Neural progenitor cell (in vitro differentiated cells): ENCODE data around the gene GTF3C4. TPM values are rescaled to one million over a fixed set of nuclear protein-coding genes. Genes with fewer than 3 reads are reported as not detected.

ENCODE experiments used
- DNase-seq: peaks from one replicate; pipeline ENCODE4 v3.0.0-alpha.2; 2016; ENCODE audit warnings: low spot score
- H2AFZ ChIP-seq: fragments of 200-600 bp; sonication (generic); replicated peaks from 2 replicates; pipeline ENCODE4 v1.6.1; 2016; ENCODE audit warnings: antibody characterized with exemption
- H3F3A ChIP-seq: fragments of 200-600 bp; sonication (generic); 2 replicates; pipeline ENCODE4 v1.6.1; 2016; ENCODE audit warnings: antibody characterized with exemption, low read depth
- H3K27ac ChIP-seq: fragments of 200-600 bp; sonication (generic); 2 replicates; pipeline ENCODE4 v1.5.1; 2016; ENCODE audit warnings: mild to moderate bottlenecking
- H3K27me3 ChIP-seq: fragments of 200-600 bp; sonication (generic); 2 replicates; pipeline ENCODE4 v1.6.1; 2016; ENCODE audit warnings: mild to moderate bottlenecking, moderate library complexity
- H3K36me3 ChIP-seq: fragments of 200-600 bp; sonication (generic); 2 replicates; pipeline ENCODE4 v1.5.1; 2016
- H3K4me1 ChIP-seq: fragments of 200-600 bp; sonication (generic); 2 replicates; pipeline ENCODE4 v1.6.1; 2016; ENCODE audit warnings: mixed run types
- H3K4me2 ChIP-seq: fragments of 200-600 bp; sonication (generic); 2 replicates; pipeline ENCODE4 v1.6.1; 2016
- H3K4me3 ChIP-seq: fragments of 200-600 bp; sonication (generic); 2 replicates; pipeline ENCODE4 v1.5.1; 2016
- H3K79me2 ChIP-seq: fragments of 200-600 bp; sonication (generic); 2 replicates; pipeline ENCODE4 v1.6.1; 2016; ENCODE audit warnings: low read depth
- H3K9ac ChIP-seq: fragments of 200-600 bp; sonication (generic); 2 replicates; pipeline ENCODE4 v1.6.1; 2016
- H3K9me3 ChIP-seq: fragments of 200-600 bp; sonication (generic); 2 replicates; pipeline ENCODE4 v1.5.1; 2016; ENCODE audit warnings: low read depth
- H4K20me1 ChIP-seq: fragments of 200-600 bp; sonication (generic); 2 replicates; pipeline ENCODE4 v1.6.1; 2016; ENCODE audit warnings: low read depth
- H3K27ac Mint-ChIP-seq: 3 replicates; pipeline ENCODE4 v1.8.0; 2021; ENCODE audit warnings: mixed read lengths
- H3K27me3 Mint-ChIP-seq: 2 replicates; pipeline ENCODE4 v1.8.0; 2022; ENCODE audit warnings: low read depth, mild to moderate bottlenecking, inconsistent platforms, moderate library complexity, mixed read lengths; ENCODE audit not compliant: insufficient read depth
- H3K36me3 Mint-ChIP-seq: 3 replicates; pipeline ENCODE4 v1.8.0; 2021; ENCODE audit warnings: mixed read lengths
- H3K4me1 Mint-ChIP-seq: 3 replicates; pipeline ENCODE4 v1.8.0; 2021; ENCODE audit warnings: mixed read lengths
- H3K4me3 Mint-ChIP-seq: 3 replicates; pipeline ENCODE4 v1.8.0; 2021; ENCODE audit warnings: mild to moderate bottlenecking, moderate library complexity, mixed read lengths
- H3K9me3 Mint-ChIP-seq: 3 replicates; pipeline ENCODE4 v1.8.0; 2020; ENCODE audit warnings: mixed read lengths
- EZH2 ChIP-seq: fragments of 200-600 bp; sonication (generic); IDR thresholded peaks from 2 replicates; pipeline ENCODE4 v1.6.1; 2017; ENCODE audit warnings: antibody characterized with exemption, mild to moderate bottlenecking, moderate library complexity
- EZH2phosphoT487 ChIP-seq: fragments of 200-600 bp; sonication (generic); IDR thresholded peaks from 2 replicates; pipeline ENCODE4 v1.6.1; 2017; ENCODE audit warnings: antibody characterized with exemption
- total RNA-seq: library from RNA; depleted of rRNA; stranded (reverse); fragments of >200 nt; gene quantifications from 2 replicates; pipeline ENCODE4 v1.2.3, GENCODE V29; 2015; ENCODE audit warnings: low replicate concordance
- TF ChIP-seq, protein P1 (sequence below): fragments of 200-600 bp; sonication (generic); IDR thresholded peaks from 2 replicates; pipeline ENCODE4 v1.5.1; 2017; ENCODE audit warnings: antibody characterized with exemption, mild to moderate bottlenecking

The GTF3C4 gene
- total RNA-seq, 1 donor from 2014 or later = 31.4 TPM

DNA sequence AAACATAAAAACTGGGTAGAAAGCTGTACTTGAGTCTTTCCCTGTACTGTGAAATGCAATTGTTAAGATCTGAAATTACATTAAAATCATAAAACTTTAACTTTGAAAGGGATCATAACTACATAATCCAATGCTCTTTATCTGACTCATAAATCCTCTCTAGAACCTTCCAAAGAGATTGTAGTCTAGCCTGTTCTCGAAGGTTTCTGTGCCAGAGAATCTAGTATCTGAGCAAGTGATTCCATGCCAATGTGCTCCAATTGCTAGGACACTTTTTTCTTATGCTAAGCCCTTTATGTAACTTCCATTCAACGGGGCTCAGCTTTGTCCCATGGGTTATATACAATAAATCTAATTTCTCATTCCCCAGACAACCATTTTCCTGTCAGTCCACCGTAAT lies 21.6 kb upstream of the GTF3C4 start:
- DNase-seq = no peak
- H3K4me1 ChIP-seq = no peaks in the 10 kb centered on the region
- no peaks in the 10 kb centered on the region for H3K9me3 Mint-ChIP-seq
- H3K9me3 ChIP-seq = no peaks in the 10 kb centered on the region
- no peak overlapping the region for H3K4me3 Mint-ChIP-seq
- peaks cover 4% of the 10 kb centered on the region for H3F3A ChIP-seq
- no peak overlapping the region for H3K27ac ChIP-seq
- H3K9ac ChIP-seq = no peak overlapping the region
- no peak overlapping the region for H2AFZ ChIP-seq
- H3K36me3 Mint-ChIP-seq = peaks cover 29% of the 10 kb centered on the region
- TF ChIP-seq EZH2 (no peak), EZH2phosphoT487 (no peak)
- TF ChIP-seq, protein P1, sequence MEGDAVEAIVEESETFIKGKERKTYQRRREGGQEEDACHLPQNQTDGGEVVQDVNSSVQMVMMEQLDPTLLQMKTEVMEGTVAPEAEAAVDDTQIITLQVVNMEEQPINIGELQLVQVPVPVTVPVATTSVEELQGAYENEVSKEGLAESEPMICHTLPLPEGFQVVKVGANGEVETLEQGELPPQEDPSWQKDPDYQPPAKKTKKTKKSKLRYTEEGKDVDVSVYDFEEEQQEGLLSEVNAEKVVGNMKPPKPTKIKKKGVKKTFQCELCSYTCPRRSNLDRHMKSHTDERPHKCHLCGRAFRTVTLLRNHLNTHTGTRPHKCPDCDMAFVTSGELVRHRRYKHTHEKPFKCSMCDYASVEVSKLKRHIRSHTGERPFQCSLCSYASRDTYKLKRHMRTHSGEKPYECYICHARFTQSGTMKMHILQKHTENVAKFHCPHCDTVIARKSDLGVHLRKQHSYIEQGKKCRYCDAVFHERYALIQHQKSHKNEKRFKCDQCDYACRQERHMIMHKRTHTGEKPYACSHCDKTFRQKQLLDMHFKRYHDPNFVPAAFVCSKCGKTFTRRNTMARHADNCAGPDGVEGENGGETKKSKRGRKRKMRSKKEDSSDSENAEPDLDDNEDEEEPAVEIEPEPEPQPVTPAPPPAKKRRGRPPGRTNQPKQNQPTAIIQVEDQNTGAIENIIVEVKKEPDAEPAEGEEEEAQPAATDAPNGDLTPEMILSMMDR = no peak
- H3K4me3 ChIP-seq = no peak overlapping the region
- no peak overlapping the region for H3K4me2 ChIP-seq
- H3K27me3 Mint-ChIP-seq = no peaks in the 10 kb centered on the region
- no peaks in the 10 kb centered on the region for H3K79me2 ChIP-seq
- H4K20me1 ChIP-seq = peaks cover 6% of the 10 kb centered on the region
- H3K4me1 Mint-ChIP-seq = peaks cover 3% of the 10 kb centered on the region
- no peaks in the 10 kb centered on the region for H3K27me3 ChIP-seq
- no peak overlapping the region for H3K27ac Mint-ChIP-seq
- H3K36me3 ChIP-seq = peaks cover 3% of the 10 kb centered on the region

DNA sequence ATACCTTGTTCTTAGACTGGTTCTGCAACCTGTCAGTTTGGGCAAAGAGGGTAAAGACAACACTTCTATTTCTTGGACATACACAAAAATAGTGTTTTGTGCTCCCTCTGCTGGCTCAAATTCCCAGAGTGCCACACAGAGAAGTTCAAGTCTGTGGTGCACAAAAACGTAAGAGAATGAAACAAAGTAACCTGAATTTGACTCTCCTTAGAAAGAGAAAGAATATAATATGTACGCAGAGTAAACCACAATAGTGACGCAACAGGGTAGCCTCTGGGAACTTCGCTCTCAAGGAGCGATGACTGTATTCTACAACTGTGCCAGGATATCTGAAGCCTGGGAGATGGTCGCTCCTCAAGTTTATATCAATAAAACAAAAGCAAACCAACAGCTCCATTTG lies 19.0 kb upstream of the GTF3C4 start:
- no peak overlapping the region for H3K9ac ChIP-seq
- H3K36me3 ChIP-seq = peaks cover 7% of the 10 kb centered on the region
- Mint-ChIP-seq H3K27me3 (no peaks in the 10 kb centered on the region), H3K27ac (no peak overlapping the region), H3K9me3 (no peaks in the 10 kb centered on the region), H3K4me3 (no peak overlapping the region), H3K36me3 (peaks cover 14% of the 10 kb centered on the region), H3K4me1 (peaks cover 3% of the 10 kb centered on the region)
- TF ChIP-seq EZH2 (no peak), EZH2phosphoT487 (no peak)
- TF ChIP-seq, protein P1 = peak; percentile 52
- no peak overlapping the region for H3K4me2 ChIP-seq
- no peak for DNase-seq
- peaks cover 9% of the 10 kb centered on the region for H3F3A ChIP-seq
- H4K20me1 ChIP-seq = peaks cover 9% of the 10 kb centered on the region
- no peaks in the 10 kb centered on the region for H3K27me3 ChIP-seq
- no peak overlapping the region for H3K4me3 ChIP-seq
- no peak overlapping the region for H2AFZ ChIP-seq
- H3K4me1 ChIP-seq = no peaks in the 10 kb centered on the region
- H3K79me2 ChIP-seq = no peaks in the 10 kb centered on the region
- no peak overlapping the region for H3K27ac ChIP-seq
- H3K9me3 ChIP-seq = no peaks in the 10 kb centered on the region

GRCh38 chr9:132656299-132656698 lies 14.0 kb upstream of the GTF3C4 start:
- Mint-ChIP-seq H3K4me1 (no peaks in the 10 kb centered on the region), H3K9me3 (no peaks in the 10 kb centered on the region), H3K27me3 (no peaks in the 10 kb centered on the region), H3K36me3 (peaks cover 6% of the 10 kb centered on the region), H3K4me3 (no peak overlapping the region), H3K27ac (no peak overlapping the region)
- no peaks in the 10 kb centered on the region for H3K4me1 ChIP-seq
- DNase-seq = no peak
- H3K9me3 ChIP-seq = no peaks in the 10 kb centered on the region
- H3F3A ChIP-seq = peaks cover 10% of the 10 kb centered on the region
- H4K20me1 ChIP-seq = peaks cover 11% of the 10 kb centered on the region
- TF ChIP-seq, protein P1 = no peak
- TF ChIP-seq EZH2phosphoT487 = no peak
- TF ChIP-seq EZH2 = no peak
- H3K27me3 ChIP-seq = no peaks in the 10 kb centered on the region
- H3K79me2 ChIP-seq = no peaks in the 10 kb centered on the region
- H3K36me3 ChIP-seq = peaks cover 13% of the 10 kb centered on the region
- no peak overlapping the region for H3K4me2 ChIP-seq
- H2AFZ ChIP-seq = no peak overlapping the region
- H3K27ac ChIP-seq = no peak overlapping the region
- H3K9ac ChIP-seq = no peak overlapping the region
- H3K4me3 ChIP-seq = no peak overlapping the region
